OCI-LY7 (cell line): ENCODE measurements around the gene SERP2. TPM values are rescaled to one million over a fixed set of nuclear protein-coding genes. Genes with fewer than 3 reads are reported as not detected.

ENCODE experiments used
- BruUV-seq: library from RNA; stranded (reverse); fragments of 400-500 nt; replicated peaks from 2 replicates; lab custom pipeline; 2021; lab: Mats Ljungman, UMichigan
- CTCF ChIA-PET: fragments of 300-600 bp; sonication (Branson Sonifier 250); formaldehyde crosslinking; loops from one replicate; lab custom pipeline; 2022; ENCODE audit warnings: antibody characterized with exemption; ENCODE audit not compliant: unreplicated experiment; lab: Charles Lee
- POLR2A ChIA-PET: fragments of 300-600 bp; sonication (Branson Sonifier 250); formaldehyde crosslinking; loops from one replicate; lab custom pipeline; 2022; ENCODE audit warnings: antibody characterized with exemption; lab: Charles Lee
- DNase-seq: peaks from one replicate; pipeline ENCODE4 v3.0.0-alpha.2; 2015; ENCODE audit warnings: low spot score
- H2AFZ ChIP-seq: fragments of 200-600 bp; sonication (generic), shearing (Covaris generic); 2 replicates; pipeline ENCODE4 v1.6.1; 2014; ENCODE audit warnings: mild to moderate bottlenecking, antibody characterized with exemption, low read length, moderate library complexity
- H3K27ac ChIP-seq: fragments of 200-600 bp; sonication (generic); 2 replicates; pipeline ENCODE4 v1.5.1; 2014; ENCODE audit warnings: mixed run types, low read depth, mild to moderate bottlenecking, moderate library complexity, low read length, inconsistent platforms; ENCODE audit not compliant: poor library complexity, severe bottlenecking
- H3K36me3 ChIP-seq: fragments of 200-600 bp; sonication (generic); 2 replicates; pipeline ENCODE4 v1.6.1; 2014; ENCODE audit warnings: mild to moderate bottlenecking, antibody characterized with exemption, low read length, moderate library complexity, mixed read lengths; ENCODE audit not compliant: insufficient read depth
- H3K4me1 ChIP-seq: fragments of 200-600 bp; sonication (generic); 2 replicates; pipeline ENCODE4 v1.5.1; 2014; ENCODE audit warnings: mild to moderate bottlenecking, low read length; ENCODE audit not compliant: insufficient read depth, poor library complexity, severe bottlenecking
- H3K4me2 ChIP-seq: fragments of 200-600 bp; sonication (generic); 2 replicates; pipeline ENCODE4 v1.6.1; 2014; ENCODE audit warnings: mild to moderate bottlenecking, low read length
- H3K4me3 ChIP-seq: fragments of 200-600 bp; sonication (generic); 2 replicates; pipeline ENCODE4 v1.5.1; 2014; ENCODE audit warnings: mild to moderate bottlenecking, low read depth, low read length; ENCODE audit not compliant: poor library complexity, severe bottlenecking
- H3K79me2 ChIP-seq: fragments of 200-600 bp; sonication (generic); 2 replicates; pipeline ENCODE4 v1.6.1; 2016; ENCODE audit warnings: low read depth, mild to moderate bottlenecking, low read length, moderate library complexity, mixed read lengths; ENCODE audit not compliant: insufficient read depth
- H3K9me2 ChIP-seq: fragments of 200-600 bp; sonication (generic); 2 replicates; pipeline ENCODE4 v1.6.1; 2016; ENCODE audit warnings: mild to moderate bottlenecking, low read length, mixed read lengths; ENCODE audit not compliant: insufficient read depth
- H3K9me3 ChIP-seq: fragments of 200-600 bp; sonication (generic); 2 replicates; pipeline ENCODE4 v1.6.1; 2014; ENCODE audit warnings: mild to moderate bottlenecking, mixed run types, low read length, mixed read lengths
- H4K20me1 ChIP-seq: fragments of 200-600 bp; sonication (generic); 2 replicates; pipeline ENCODE4 v1.6.1; 2014; ENCODE audit warnings: mild to moderate bottlenecking, antibody characterized with exemption, low read length, moderate library complexity, mixed read lengths; ENCODE audit not compliant: insufficient read depth
- CTCF ChIP-seq: fragments of 200-600 bp; sonication (generic); conservative IDR thresholded peaks from 2 replicates; pipeline ENCODE4 v1.5.1; 2014; ENCODE audit warnings: mild to moderate bottlenecking, antibody characterized with exemption, low read length, moderate library complexity, mixed read lengths
- EZH2phosphoT487 ChIP-seq: fragments of 200-600 bp; sonication (generic); IDR thresholded peaks from 2 replicates; pipeline ENCODE4 v1.6.1; 2018; ENCODE audit warnings: low read depth, borderline replicate concordance, mild to moderate bottlenecking, mixed run types, antibody characterized with exemption, low read length, moderate library complexity, mixed read lengths
- intact Hi-C: fragments of 100-400 bp; cut with micrococcal nuclease; formaldehyde crosslinking; loops from one replicate; pipeline ENCODE4 v1.10.0; 2022; ENCODE audit not compliant: unreplicated experiment
- total RNA-seq, 2 experiments: library from RNA; depleted of rRNA in 1 of 2; stranded (reverse); fragments of >200 nt in 1 of 2; shearing (Covaris generic) in 1 of 2; gene quantifications; 2 replicates each; pipeline ENCODE4 v1.2.3, GENCODE V29; 2014 to 2022

The SERP2 gene
- total RNA-seq, 2 experiments from 2014 or later, result not detected

- ChIA-PET POLR2A (interaction anchor here (0.6 kb wide), 1 partner anchor 42 kb away, joined by 3 read pairs; no protein-coding TSS in a partner anchor), CTCF (no interaction called here)
- no peak overlapping the region for H3K4me3 ChIP-seq
- no TSS peak for BruUV-seq
- H3K27ac ChIP-seq, result no peak overlapping the region
- no peak overlapping the region for H2AFZ ChIP-seq
- H3K79me2 ChIP-seq, result no peaks in the 10 kb centered on the region
- DNase-seq, result no peak
- no peaks in the 10 kb centered on the region for H4K20me1 ChIP-seq
- no peaks in the 10 kb centered on the region for H3K9me2 ChIP-seq
- TF ChIP-seq CTCF (no peak), EZH2phosphoT487 (no peak)
- H3K9me3 ChIP-seq, result no peaks in the 10 kb centered on the region
- no peaks in the 10 kb centered on the region for H3K36me3 ChIP-seq
- intact Hi-C loops, result no loop called here
- H3K4me2 ChIP-seq, result no peak overlapping the region
- H3K4me1 ChIP-seq, result no peaks in the 10 kb centered on the region
These were observed 41.4 kb upstream of the SERP2 start for GRCh38 chr13:44331912-44332851.

DNA sequence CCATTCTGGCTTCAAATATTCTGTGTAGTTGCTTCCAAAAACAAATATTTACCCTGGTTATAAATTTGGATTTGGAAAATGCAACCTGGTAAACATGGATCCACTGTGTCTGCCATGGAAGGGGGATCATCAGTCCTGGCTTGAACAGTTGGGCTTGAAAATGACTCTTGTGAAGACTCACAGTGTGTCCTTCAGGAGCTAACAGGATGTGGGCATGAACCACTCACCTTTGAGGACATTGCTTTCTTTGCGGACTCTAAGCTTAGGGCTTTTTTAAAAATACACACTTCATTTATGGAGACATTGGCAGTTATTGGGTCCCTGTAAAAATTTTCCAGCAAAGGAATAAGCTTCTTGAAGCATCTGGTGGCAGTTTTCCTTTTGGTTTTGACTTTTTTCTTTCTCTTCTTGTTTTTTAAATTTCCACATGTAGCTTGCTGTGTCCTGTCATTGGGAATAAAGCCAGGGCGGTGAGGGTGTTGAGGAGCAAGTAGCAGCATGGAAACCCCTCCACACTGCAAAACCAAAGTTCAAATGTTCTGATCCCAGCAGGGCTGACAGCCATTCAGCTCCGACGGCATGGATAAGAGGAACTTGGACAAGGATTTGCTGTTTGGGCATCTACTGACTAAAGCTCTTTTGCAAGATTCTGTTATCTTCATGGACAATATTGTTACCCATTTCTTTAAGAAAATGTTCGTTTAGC, 39.5 kb upstream of the SERP2 start:
- Histone ChIP-seq H3K4me3 (no peak overlapping the region), H3K9me2 (no peaks in the 10 kb centered on the region), H3K36me3 (no peaks in the 10 kb centered on the region), H3K27ac (no peak overlapping the region), H3K4me2 (no peak overlapping the region), H2AFZ (no peak overlapping the region), H4K20me1 (no peaks in the 10 kb centered on the region), H3K79me2 (no peaks in the 10 kb centered on the region), H3K4me1 (no peaks in the 10 kb centered on the region), H3K9me3 (no peaks in the 10 kb centered on the region)
- no TSS peak for BruUV-seq
- TF ChIP-seq CTCF (no peak), EZH2phosphoT487 (no peak)
- ChIA-PET POLR2A (interaction anchor here (0.8 to 1.6 kb wide), 2 partner anchors 13 to 61 kb away, joined by 3 read pairs; no protein-coding TSS in a partner anchor), CTCF (no interaction called here)
- no peak for DNase-seq
- intact Hi-C loops, result no loop called here
